Mucosa of descending colon (tissue), 3 donors: ENCODE data around the gene PALMD. TPM values are rescaled to one million over a fixed set of nuclear protein-coding genes. Genes with fewer than 3 reads are reported as not detected.

Experiments
- ATAC-seq: fragments of 200-7000 bp; cut with Tn5 transposase; one replicate; pipeline ENCODE4 v1.9.1; 2020; ENCODE audit warnings: mild to moderate bottlenecking, moderate library complexity
- DNase-seq, 3 donors: peaks; one replicate each; pipeline ENCODE4 v3.0.0-alpha.2; 2020
- H3K36me3 ChIP-seq: fragments of 200-600 bp; one replicate; pipeline ENCODE4 v1.8.0; 2021; ENCODE audit warnings: low read depth, mild to moderate bottlenecking
- H3K4me1 ChIP-seq: fragments of 200-600 bp; one replicate; pipeline ENCODE4 v1.8.0; 2021; ENCODE audit warnings: low read depth, mild to moderate bottlenecking
- H3K4me3 ChIP-seq: fragments of 200-600 bp; one replicate; pipeline ENCODE4 v1.8.0; 2021; ENCODE audit warnings: mild to moderate bottlenecking
- H3K9me3 ChIP-seq: fragments of 200-600 bp; one replicate; pipeline ENCODE4 v1.8.0; 2021; ENCODE audit warnings: mild to moderate bottlenecking
- intact Hi-C, 2 donors: fragments of 100-400 bp; cut with DNase I in 1 of 2; cut with micrococcal nuclease in 1 of 2; formaldehyde crosslinking; loops; one replicate each; pipeline versions ENCODE4 v1.11.0 to v1.11.1; 2022; cut with DNase I, micrococcal nuclease
- total RNA-seq, 3 donors: library from RNA; stranded (reverse); fragmentation: NEBNext Ultra II Directional in 2 of 3; extraction: Animal tissue kit (Norgen Biotek cat#: 25700) in 2 of 3; gene quantifications; one replicate each; pipeline versions ENCODE4 v1.2.1 to v1.2.4, GENCODE V29; 2021 to 2023
- TF ChIP-seq, protein P1 (sequence below): fragments of 200-600 bp; IDR thresholded peaks from one replicate; pipeline ENCODE4 v1.8.0; 2022; ENCODE audit warnings: antibody characterized with exemption, mild to moderate bottlenecking
- donor health status: DM: no; HTN: no; CAD: no; lungs with moderate emphysema.
- donor health status: DM: no; HTN: no; CAD: no.
- donor health status: DM: no; HTN: yes; CAD: no.

Gene PALMD
- total RNA-seq, 3 donors from 2014 or later = 1.6 to 4.4 (median 4.3) TPM

DNA sequence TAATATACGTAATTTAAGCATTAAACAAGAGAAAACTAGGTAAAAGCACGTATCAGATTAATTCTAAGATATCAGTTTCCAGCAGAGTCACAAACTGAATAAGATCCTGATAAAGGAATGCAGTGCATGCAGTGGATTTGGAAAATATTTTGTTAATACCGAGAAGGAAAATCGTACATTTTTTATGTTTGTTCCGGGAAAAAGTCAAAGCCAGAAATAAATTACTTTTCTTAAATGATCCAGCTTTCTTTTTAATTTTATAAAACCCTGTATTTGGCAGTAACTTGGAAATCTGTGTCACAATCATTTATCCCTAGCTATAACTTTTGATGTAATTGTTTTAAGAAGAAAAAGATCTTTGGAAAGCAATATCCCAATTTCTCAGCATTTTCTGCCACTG lies 955 bp downstream of the PALMD start:
- ATAC-seq = no peak
- Histone ChIP-seq H3K4me3 (no peak overlapping the region), H3K36me3 (no peaks in the 10 kb centered on the region), H3K9me3 (no peaks in the 10 kb centered on the region), H3K4me1 (no peaks in the 10 kb centered on the region)
- DNase-seq = no peak
- TF ChIP-seq, protein P1, sequence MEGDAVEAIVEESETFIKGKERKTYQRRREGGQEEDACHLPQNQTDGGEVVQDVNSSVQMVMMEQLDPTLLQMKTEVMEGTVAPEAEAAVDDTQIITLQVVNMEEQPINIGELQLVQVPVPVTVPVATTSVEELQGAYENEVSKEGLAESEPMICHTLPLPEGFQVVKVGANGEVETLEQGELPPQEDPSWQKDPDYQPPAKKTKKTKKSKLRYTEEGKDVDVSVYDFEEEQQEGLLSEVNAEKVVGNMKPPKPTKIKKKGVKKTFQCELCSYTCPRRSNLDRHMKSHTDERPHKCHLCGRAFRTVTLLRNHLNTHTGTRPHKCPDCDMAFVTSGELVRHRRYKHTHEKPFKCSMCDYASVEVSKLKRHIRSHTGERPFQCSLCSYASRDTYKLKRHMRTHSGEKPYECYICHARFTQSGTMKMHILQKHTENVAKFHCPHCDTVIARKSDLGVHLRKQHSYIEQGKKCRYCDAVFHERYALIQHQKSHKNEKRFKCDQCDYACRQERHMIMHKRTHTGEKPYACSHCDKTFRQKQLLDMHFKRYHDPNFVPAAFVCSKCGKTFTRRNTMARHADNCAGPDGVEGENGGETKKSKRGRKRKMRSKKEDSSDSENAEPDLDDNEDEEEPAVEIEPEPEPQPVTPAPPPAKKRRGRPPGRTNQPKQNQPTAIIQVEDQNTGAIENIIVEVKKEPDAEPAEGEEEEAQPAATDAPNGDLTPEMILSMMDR = no peak
- intact Hi-C loops = no loop called here

DNA sequence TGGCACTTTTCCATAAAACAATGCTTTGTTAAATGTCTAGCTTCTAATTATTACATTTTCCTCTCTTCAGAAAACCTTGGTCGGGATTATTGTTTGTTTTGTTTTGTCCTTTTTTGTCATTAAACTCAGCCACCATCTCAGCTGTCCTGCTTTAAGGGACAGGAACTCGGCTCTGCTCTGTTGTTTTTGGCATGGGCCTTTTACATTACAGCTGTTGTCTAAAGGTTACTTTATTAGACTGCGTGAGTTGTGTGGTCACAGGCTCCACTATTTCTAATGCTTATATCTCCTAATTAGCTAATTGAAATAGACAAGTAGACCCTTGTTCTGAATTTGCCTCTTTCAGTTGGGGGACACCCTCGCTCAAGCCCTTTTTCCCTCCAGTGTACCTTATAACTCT lies 1.6 kb downstream of the PALMD start:
- intact Hi-C loops = no loop called here
- Histone ChIP-seq H3K9me3 (no peaks in the 10 kb centered on the region), H3K4me1 (no peaks in the 10 kb centered on the region), H3K36me3 (no peaks in the 10 kb centered on the region), H3K4me3 (no peak overlapping the region)
- DNase-seq = no peak
- TF ChIP-seq, protein P1 = no peak
- no peak for ATAC-seq

DNA sequence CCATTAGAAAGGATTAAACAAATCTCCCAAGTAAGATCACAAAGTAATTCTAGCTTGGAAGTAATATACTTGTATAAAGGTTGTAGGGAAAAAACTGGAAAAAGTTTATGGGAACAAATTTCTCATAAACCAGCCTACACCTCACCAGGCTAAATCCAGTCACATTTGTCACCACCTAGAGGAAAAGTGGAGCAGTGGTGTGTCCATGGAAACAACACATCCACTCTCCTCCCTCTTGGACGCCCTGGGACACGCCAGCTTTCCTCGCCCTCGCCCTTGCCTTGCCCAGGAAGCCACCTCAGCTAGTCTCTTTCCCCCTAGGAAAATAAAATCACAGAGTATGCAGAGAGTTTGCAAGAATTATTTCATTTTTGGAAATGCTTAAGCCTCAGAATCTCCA lies 2.2 kb downstream of the PALMD start:
- intact Hi-C loops = no loop called here
- DNase-seq (no peak), ATAC-seq (peak; percentile 80)
- TF ChIP-seq, protein P1 = no peak
- Histone ChIP-seq H3K4me3 (no peak overlapping the region), H3K36me3 (no peaks in the 10 kb centered on the region), H3K9me3 (no peaks in the 10 kb centered on the region), H3K4me1 (no peaks in the 10 kb centered on the region)

DNA sequence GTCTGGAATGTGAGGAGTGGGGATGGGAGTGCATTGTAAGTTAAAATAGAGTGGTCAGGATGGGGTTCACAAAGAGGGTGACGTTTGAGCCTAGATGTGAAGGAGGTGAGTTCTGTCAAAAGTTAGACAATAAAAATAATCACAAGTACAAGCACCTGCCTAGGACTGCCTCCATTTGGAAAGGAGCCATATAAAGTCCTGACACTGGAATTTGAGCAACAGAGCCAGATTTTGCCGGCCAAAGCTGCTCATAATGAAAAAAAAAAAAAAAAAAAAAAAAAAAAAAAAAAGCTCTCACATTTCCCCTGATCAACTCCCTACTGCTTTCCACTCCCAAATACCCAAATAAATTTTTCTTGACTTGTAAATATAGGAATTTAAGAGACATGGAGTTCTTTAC lies 4.1 kb downstream of the PALMD start:
- no peak for DNase-seq

DNA sequence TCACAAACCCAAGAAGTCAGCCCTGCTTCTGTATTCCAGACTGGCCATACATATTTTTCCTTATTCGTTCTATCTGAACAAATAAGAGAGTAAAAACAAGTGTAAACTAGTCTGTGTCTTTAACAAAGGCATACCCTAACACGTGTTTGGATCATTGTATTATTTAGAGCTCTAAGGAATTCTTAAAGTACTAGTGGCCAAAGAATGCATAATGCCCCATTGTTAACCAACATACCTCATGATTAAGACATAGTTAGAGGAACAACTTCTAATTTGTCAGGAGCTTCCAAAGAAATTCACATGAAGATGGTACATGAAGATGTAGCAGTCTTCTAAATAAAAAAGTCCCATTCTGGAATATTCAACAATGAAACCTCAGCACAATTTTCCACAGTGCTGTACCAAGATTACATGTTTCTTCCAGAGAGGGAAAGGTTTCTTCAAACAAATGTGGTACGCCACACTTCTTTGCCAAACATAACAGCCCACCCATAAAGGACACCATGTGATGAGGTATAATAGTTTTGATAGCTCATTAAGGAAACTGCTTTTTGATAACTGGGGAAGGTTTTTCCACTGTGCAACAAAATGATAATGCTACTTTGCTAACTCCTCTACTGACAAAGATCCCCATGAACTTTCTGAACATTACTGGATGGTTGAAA lies 5.0 kb downstream of the PALMD start:
- DNase-seq = no peak
- no peak for ATAC-seq
- Histone ChIP-seq H3K4me1 (no peaks in the 10 kb centered on the region), H3K9me3 (no peaks in the 10 kb centered on the region), H3K36me3 (no peaks in the 10 kb centered on the region), H3K4me3 (no peak overlapping the region)
- intact Hi-C loops = no loop called here
- TF ChIP-seq, protein P1 = no peak

More for the DNA sequence above, 4.1 kb downstream of the PALMD start:
- intact Hi-C loops = no loop called here
- ATAC-seq = no peak
- TF ChIP-seq, protein P1 = no peak
- no peaks in the 10 kb centered on the region for H3K9me3 ChIP-seq
- no peaks in the 10 kb centered on the region for H3K4me1 ChIP-seq
- no peak overlapping the region for H3K4me3 ChIP-seq
- no peaks in the 10 kb centered on the region for H3K36me3 ChIP-seq

DNA sequence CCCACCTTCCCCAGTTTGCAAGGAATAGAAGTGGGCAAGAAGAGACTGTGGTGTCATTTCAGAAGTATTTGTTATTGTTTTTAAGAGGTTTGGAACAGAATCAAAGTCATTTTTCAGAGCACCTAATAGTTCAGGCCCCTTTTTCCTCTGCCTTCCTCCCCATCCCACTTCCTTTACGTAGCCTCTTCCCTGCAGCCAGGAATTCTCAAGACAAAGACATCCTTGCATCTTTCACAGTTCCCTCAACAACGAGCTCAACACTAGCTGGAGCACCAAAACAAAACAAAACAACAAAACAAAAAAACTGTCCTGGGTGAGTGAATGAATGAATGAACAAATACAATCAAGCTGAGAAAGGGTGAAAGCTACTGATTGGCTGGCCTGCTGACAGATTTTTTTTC lies 7.0 kb downstream of the PALMD start:
- Histone ChIP-seq H3K4me3 (no peak overlapping the region), H3K4me1 (no peaks in the 10 kb centered on the region), H3K36me3 (no peaks in the 10 kb centered on the region), H3K9me3 (no peaks in the 10 kb centered on the region)
- ATAC-seq (no peak), DNase-seq (no peak)
- intact Hi-C loops = no loop called here
- TF ChIP-seq, protein P1 = no peak
